ENCODE results near the gene MDK.

DNA sequence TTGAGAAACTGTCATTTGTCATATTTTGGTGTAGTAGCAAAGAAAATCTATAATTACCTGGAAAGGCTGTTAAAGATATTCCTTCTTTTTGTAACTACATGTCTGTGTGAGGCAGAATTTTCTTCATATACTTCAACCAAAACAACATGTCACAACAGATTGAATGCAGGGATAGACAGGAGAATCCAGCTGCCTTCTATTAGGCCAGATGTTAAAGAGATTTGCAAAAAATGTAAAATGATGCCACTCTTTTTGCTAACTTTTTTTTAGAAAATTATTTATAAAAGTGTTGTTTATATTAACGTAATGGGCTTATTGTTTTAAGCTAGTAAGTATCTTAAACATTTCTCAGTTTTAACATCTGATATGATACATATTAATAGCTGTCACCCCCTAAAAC, 21.5 kb upstream of the MDK start:
- TF ChIP-seq RAD21 (IDR thresholded peaks at IDR 0.05; ENCODE audit: low read depth) (no peak), CEBPB (IDR thresholded peaks at IDR 0.05) (no peak), TEAD4 (IDR thresholded peaks at IDR 0.05) (no peak), EP300 (IDR thresholded peaks at IDR 0.05; ENCODE audit: borderline replicate concordance) (no peak)
- TF ChIP-seq, protein P1, sequence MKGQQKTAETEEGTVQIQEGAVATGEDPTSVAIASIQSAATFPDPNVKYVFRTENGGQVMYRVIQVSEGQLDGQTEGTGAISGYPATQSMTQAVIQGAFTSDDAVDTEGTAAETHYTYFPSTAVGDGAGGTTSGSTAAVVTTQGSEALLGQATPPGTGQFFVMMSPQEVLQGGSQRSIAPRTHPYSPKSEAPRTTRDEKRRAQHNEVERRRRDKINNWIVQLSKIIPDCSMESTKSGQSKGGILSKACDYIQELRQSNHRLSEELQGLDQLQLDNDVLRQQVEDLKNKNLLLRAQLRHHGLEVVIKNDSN (IDR thresholded peaks at IDR 0.05): no peak

All from Ishikawa (cell line).